Right lobe of liver (tissue), 4 donors: ENCODE data around the gene FEZ2.

Source experiments
- CTCF ChIP-seq, 4 donors: fragments of 200-600 bp in 3 of 4; fragments of 450-650 bp in 1 of 4; IDR thresholded peaks; one replicate each; pipeline versions ENCODE4 v1.5.1 to v1.8.0; 2016 to 2022; ENCODE audit warnings: antibody characterized with exemption in 4 of 4, mild to moderate bottlenecking in 2 of 4
- POLR2A ChIP-seq: fragments of 450-650 bp; IDR thresholded peaks from one replicate; pipeline ENCODE4 v1.6.1; 2017; ENCODE audit warnings: antibody characterized with exemption, mild to moderate bottlenecking
- donor health status: DM: no; HTN: no; CAD: no.
- donor health status: DM: no; HTN: no; CAD: no.
- donor health status: DM: no; HTN: yes; CAD: no.

DNA sequence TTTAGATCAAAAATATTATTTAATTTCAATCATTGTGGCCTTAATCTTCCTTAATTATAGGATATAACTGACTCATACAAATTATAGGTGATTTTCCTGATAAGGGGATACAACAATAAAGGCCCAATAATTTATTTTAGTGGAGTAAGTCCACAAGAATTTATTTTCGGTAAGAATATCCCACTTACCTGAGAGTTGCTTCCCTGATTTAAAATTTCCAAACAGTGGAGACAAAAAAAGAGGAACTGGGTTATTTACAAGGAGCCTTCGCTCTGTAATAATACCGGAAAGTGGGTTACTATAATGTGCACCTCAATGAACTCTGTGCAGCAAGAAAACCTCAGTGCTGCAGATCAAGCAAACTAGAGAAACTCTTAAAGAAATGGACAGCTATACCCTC, 42.2 kb downstream of the FEZ2 start:
- no peak for TF ChIP-seq CTCF (IDR thresholded peaks at IDR 0.05)
- TF ChIP-seq POLR2A, result no peak
